SK-N-SH (cell line): ENCODE measurements around the gene TMEM225B. TPM values are rescaled to one million over a fixed set of nuclear protein-coding genes. Genes with fewer than 3 reads are reported as not detected.
"Not testable (repeated sequence)": the region's sequence is repeated elsewhere in the genome, so short reads cannot be mapped to it uniquely, and the experiment has no call there.

Source experiments
- CTCF ChIA-PET: fragments of 300-600, 350-600 bp; formaldehyde crosslinking; extraction: SDS; loops from one replicate; lab custom pipeline; 2021; lab: Yijun Ruan, JAX
- POLR2A ChIA-PET: fragments of 350-600 bp; sonication (Branson Sonifier 250); formaldehyde crosslinking; extraction: SDS; loops from one replicate; lab custom pipeline; 2020; ENCODE audit warnings: antibody characterized with exemption, inconsistent platforms; lab: Yijun Ruan, JAX
- DNase-seq: peaks from one replicate; pipeline ENCODE4 v3.0.0; 2012
- H2AFZ ChIP-seq: fragments of 200-600 bp; sonication (generic); 2 replicates; pipeline ENCODE4 v1.8.1; 2016; ENCODE audit warnings: antibody characterized with exemption, mild to moderate bottlenecking, low read depth
- H3F3A ChIP-seq: fragments of 200-600 bp; sonication (generic); replicated peaks from 2 replicates; pipeline ENCODE3; 2016; ENCODE audit warnings: antibody characterized with exemption, mild to moderate bottlenecking; ENCODE audit not compliant: insufficient read depth
- H3K27ac ChIP-seq, 2 experiments: fragments of 200-500 bp in 1 of 2; fragments of 200-600 bp in 1 of 2; sonication (Bioruptor generic) in 1 of 2; sonication (generic), shearing (Covaris generic) in 1 of 2; 2 replicates each; pipeline versions ENCODE4 v1.5.1 to v1.6.1; 2014 to 2016; ENCODE audit warnings: low read depth in 2 of 2, inconsistent platforms in 1 of 2, low read length in 1 of 2, mild to moderate bottlenecking in 1 of 2, mixed read lengths in 1 of 2
- H3K27me3 ChIP-seq: fragments of 200-600 bp; sonication (generic), shearing (Covaris generic); 2 replicates; pipeline ENCODE4 v1.6.1; 2016; ENCODE audit warnings: mixed run types; ENCODE audit not compliant: insufficient read depth
- H3K36me3 ChIP-seq, 2 experiments: fragments of 200-500 bp in 1 of 2; fragments of 200-600 bp in 1 of 2; sonication (Bioruptor generic) in 1 of 2; sonication (generic) in 1 of 2; replicated peaks in 1 of 2; 2 replicates each; pipeline versions ENCODE3 to v1.5.1; 2014 to 2016; ENCODE audit warnings: low read length in 1 of 2, mild to moderate bottlenecking in 1 of 2; ENCODE audit not compliant: insufficient read depth in 2 of 2, control insufficient read depth in 1 of 2
- H3K4me1 ChIP-seq, 2 experiments: fragments of 200-500 bp in 1 of 2; fragments of 200-600 bp in 1 of 2; sonication (Bioruptor generic) in 1 of 2; sonication (generic), shearing (Covaris generic) in 1 of 2; 2 replicates each; pipeline versions ENCODE4 v1.5.1 to v1.6.1; 2014 to 2016; ENCODE audit warnings: low read depth in 1 of 2, low read length in 1 of 2, mixed run types in 1 of 2; ENCODE audit not compliant: insufficient read depth in 2 of 2, control insufficient read depth in 1 of 2
- H3K4me2 ChIP-seq: fragments of 200-600 bp; sonication (generic), shearing (Covaris generic); 2 replicates; pipeline ENCODE4 v1.6.1; 2017; ENCODE audit warnings: mixed run types
- H3K4me3 ChIP-seq, 2 experiments: fragments of 200-500 bp in 1 of 2; fragments of 200-600 bp in 1 of 2; sonication (Bioruptor generic) in 1 of 2; sonication (generic), shearing (Covaris generic) in 1 of 2; 2 replicates each; pipeline versions ENCODE4 v1.5.1 to v1.8.1; 2014 to 2016; ENCODE audit warnings: low read depth in 2 of 2, inconsistent platforms in 1 of 2, low read length in 1 of 2, mild to moderate bottlenecking in 1 of 2, mixed read lengths in 1 of 2, moderate library complexity in 1 of 2
- H3K79me2 ChIP-seq: fragments of 200-600 bp; sonication (generic); 2 replicates; pipeline ENCODE4 v1.8.1; 2017; ENCODE audit warnings: mild to moderate bottlenecking; ENCODE audit not compliant: insufficient read depth
- H3K9ac ChIP-seq: fragments of 200-600 bp; sonication (generic); 2 replicates; pipeline ENCODE4 v1.6.1; 2017; ENCODE audit warnings: mixed run types
- H3K9me2 ChIP-seq: fragments of 200-600 bp; sonication (generic); 2 replicates; pipeline ENCODE4 v1.6.1; 2017; ENCODE audit warnings: mixed run types
- H3K9me3 ChIP-seq: fragments of 200-600 bp; sonication (generic); 2 replicates; pipeline ENCODE4 v1.6.1; 2017; ENCODE audit warnings: mixed run types, mild to moderate bottlenecking, moderate library complexity
- H4K20me1 ChIP-seq: fragments of 200-600 bp; sonication (generic); 2 replicates; pipeline ENCODE4 v1.6.1; 2017; ENCODE audit warnings: mild to moderate bottlenecking, mixed run types; ENCODE audit not compliant: insufficient read depth
- CTCF ChIP-seq: fragments of 200-600 bp; sonication (generic); IDR thresholded peaks from 2 replicates; pipeline ENCODE4 v1.6.1; 2017; ENCODE audit warnings: antibody characterized with exemption, mild to moderate bottlenecking, moderate library complexity
- ELF1 ChIP-seq: IDR thresholded peaks from 2 replicates; pipeline ENCODE4 v1.4.0; 2012
- EZH2phosphoT487 ChIP-seq: fragments of 200-600 bp; sonication (generic); IDR thresholded peaks from 2 replicates; pipeline ENCODE4 v1.6.1; 2017; ENCODE audit warnings: low read depth, mixed run types, mild to moderate bottlenecking, antibody characterized with exemption, moderate library complexity, borderline replicate concordance
- FOXJ3 ChIP-seq: sonication (generic); formaldehyde crosslinking; IDR thresholded peaks from 2 replicates; pipeline ENCODE4 v1.5.1; 2020; ENCODE audit warnings: mild to moderate bottlenecking, missing genetic modification reagents
- FOXM1 ChIP-seq: IDR thresholded peaks from 2 replicates; pipeline ENCODE4 v1.4.0; 2012; ENCODE audit warnings: low read depth, mild to moderate bottlenecking
- GABPA ChIP-seq: IDR thresholded peaks from 2 replicates; pipeline ENCODE4 v1.4.0; 2012; ENCODE audit warnings: low read depth, mild to moderate bottlenecking
- GATA2 ChIP-seq: sonication (generic); formaldehyde crosslinking; IDR thresholded peaks from 2 replicates; pipeline ENCODE4 v1.5.0; 2020; ENCODE audit warnings: mild to moderate bottlenecking, missing genetic modification reagents
- JUND ChIP-seq: IDR thresholded peaks from 2 replicates; pipeline ENCODE4 v1.4.0; 2012
- MEF2A ChIP-seq: IDR thresholded peaks from 2 replicates; pipeline ENCODE4 v1.4.0; 2012; ENCODE audit warnings: low read depth, borderline replicate concordance
- RAD21 ChIP-seq: IDR thresholded peaks from 2 replicates; pipeline ENCODE4 v1.6.1; 2012; ENCODE audit warnings: mild to moderate bottlenecking, low read length
- RCOR1 ChIP-seq: fragments of 150-350 bp; IDR thresholded peaks from 2 replicates; pipeline ENCODE4 v1.6.1; 2017; ENCODE audit warnings: antibody characterized with exemption, low read length
- RXRA ChIP-seq: IDR thresholded peaks from 2 replicates; pipeline ENCODE4 v1.4.0; 2012; ENCODE audit warnings: low read depth, mild to moderate bottlenecking, borderline replicate concordance
- TEAD4 ChIP-seq: IDR thresholded peaks from 2 replicates; pipeline ENCODE4 v1.4.0; 2012; ENCODE audit warnings: mild to moderate bottlenecking, borderline replicate concordance; ENCODE audit not compliant: insufficient read depth
- YY1 ChIP-seq: IDR thresholded peaks from 2 replicates; pipeline ENCODE4 v1.4.0; 2012; ENCODE audit warnings: low read depth, mild to moderate bottlenecking
- WGBS: methylation state at CpG from one replicate; pipeline ENCODE4 v1.1.6; 2017; ENCODE audit warnings: low lambda C conversion rate; 5-methylcytosine and 5-hydroxymethylcytosine counted together
- polyA plus RNA-seq, 3 experiments: library from polyadenylated mRNA; depleted of rRNA; stranded (reverse); fragments of >200 nt; gene quantifications; 2 replicates each; pipeline ENCODE4 v1.2.3, GENCODE V29; 2012
- TF ChIP-seq, protein P1 (sequence below): IDR thresholded peaks from 2 replicates; pipeline ENCODE4 v1.4.0; 2012; ENCODE audit warnings: low read depth
- TF ChIP-seq, protein P2 (sequence below): IDR thresholded peaks from 2 replicates; pipeline ENCODE4 v1.4.0; 2012; ENCODE audit warnings: low read depth, borderline replicate concordance
- TF ChIP-seq, protein P3 (sequence below): IDR thresholded peaks from 2 replicates; pipeline ENCODE4 v1.4.0; 2012; ENCODE audit warnings: low read depth, borderline replicate concordance
- TF ChIP-seq, protein P4 (sequence below): fragments of 150-350 bp; IDR thresholded peaks from 2 replicates; pipeline ENCODE4 v1.6.1; 2016; ENCODE audit warnings: mild to moderate bottlenecking, low read depth, low read length

The TMEM225B gene
- polyA plus RNA-seq, 1 of the 3 experiments (the other 2 are of a cell fraction) = 1.5 TPM

DNA sequence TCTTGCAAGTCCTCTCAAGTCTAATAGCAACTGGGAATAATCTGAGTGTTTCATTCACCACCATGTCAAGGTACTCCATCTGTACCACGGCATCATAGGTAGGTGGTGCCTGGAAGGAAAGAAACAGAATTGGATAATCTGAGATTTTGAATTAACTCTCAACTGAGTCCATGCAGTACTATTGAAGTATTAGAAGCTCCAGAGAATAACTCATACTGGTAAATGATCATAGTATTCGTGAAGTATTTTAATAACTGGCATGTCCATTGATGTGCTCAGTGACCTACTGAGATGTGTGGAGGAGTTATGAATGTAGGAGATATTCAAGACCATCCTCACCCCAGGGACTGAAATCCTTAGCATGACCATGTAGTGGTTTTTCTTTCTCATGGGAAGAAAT lies 54.6 kb downstream of the TMEM225B start:
- Histone ChIP-seq H2AFZ (no peak overlapping the region), H4K20me1 (no peaks in the 10 kb centered on the region), H3K79me2 (no peaks in the 10 kb centered on the region), H3K4me3 (no peak overlapping the region), H3K9me3 (no peaks in the 10 kb centered on the region), H3K4me2 (no peak overlapping the region), H3K36me3 (no peaks in the 10 kb centered on the region), H3K9ac (no peak overlapping the region), H3K9me2 (no peaks in the 10 kb centered on the region), H3K4me1 (no peaks in the 10 kb centered on the region), H3K27ac (no peak overlapping the region), H3K27me3 (no peaks in the 10 kb centered on the region), H3F3A (no peaks in the 10 kb centered on the region)
- no peak for DNase-seq
- 72% methylated on average over 2 of the region's 2 CpGs for WGBS
- POLR2A ChIA-PET = no interaction called here
- CTCF ChIA-PET = no interaction called here
- TF ChIP-seq FOXM1 (no peak), GABPA (no peak)
- TF ChIP-seq, protein P1, sequence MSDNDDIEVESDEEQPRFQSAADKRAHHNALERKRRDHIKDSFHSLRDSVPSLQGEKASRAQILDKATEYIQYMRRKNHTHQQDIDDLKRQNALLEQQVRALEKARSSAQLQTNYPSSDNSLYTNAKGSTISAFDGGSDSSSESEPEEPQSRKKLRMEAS = no peak
- TF ChIP-seq, protein P2, sequence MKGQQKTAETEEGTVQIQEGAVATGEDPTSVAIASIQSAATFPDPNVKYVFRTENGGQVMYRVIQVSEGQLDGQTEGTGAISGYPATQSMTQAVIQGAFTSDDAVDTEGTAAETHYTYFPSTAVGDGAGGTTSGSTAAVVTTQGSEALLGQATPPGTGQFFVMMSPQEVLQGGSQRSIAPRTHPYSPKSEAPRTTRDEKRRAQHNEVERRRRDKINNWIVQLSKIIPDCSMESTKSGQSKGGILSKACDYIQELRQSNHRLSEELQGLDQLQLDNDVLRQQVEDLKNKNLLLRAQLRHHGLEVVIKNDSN = no peak

DNA sequence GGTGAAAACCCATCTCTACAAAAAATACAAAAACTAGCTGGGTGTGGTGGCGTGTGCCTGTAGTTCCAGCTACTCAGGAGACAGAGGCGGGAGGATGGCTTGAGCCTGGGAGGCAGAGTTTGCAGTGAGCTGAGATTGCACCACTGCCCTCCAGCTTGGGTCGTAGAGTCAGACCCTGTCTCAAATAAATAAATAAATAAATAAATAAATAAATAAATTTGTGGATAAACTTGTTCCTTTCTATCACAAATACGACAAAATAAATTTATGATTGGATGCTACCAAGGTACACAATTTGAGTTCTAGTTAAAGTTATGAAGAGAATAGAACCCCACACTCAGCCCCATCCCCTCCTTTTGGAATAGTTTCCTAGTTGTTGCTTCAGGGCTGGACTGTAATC lies 55.2 kb downstream of the TMEM225B start:
- DNase-seq, H3K4me2 ChIP-seq, H3K9me2 ChIP-seq, H3K27me3 ChIP-seq, H3K4me1 ChIP-seq, H3K4me3 ChIP-seq, H3K9ac ChIP-seq, H3K79me2 ChIP-seq, POLR2A ChIA-PET, H3K9me3 ChIP-seq, CTCF ChIA-PET, H2AFZ ChIP-seq, H3K27ac ChIP-seq, H4K20me1 ChIP-seq, H3K36me3 ChIP-seq, H3F3A ChIP-seq: not testable (repeated sequence)
- WGBS = 73% methylated on average over 4 of the region's 4 CpGs

DNA sequence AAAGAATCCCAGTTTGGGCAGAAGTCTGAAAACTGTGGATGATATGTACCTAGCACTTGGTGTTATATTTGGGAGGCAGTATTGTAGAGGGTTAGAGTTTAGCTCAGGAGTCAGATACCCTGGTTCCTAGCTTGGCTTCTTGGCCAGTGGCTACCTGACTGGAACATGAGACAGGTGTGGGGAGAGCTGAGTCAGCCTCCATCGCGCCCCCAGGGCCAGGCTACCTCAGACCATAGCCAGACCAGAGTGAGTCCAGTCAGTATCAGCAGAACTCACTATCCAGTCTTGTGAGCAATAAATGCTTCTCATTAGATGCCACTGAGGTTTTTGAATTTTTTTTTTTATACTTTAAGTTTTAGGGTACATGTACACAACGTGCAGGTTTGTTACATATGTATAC lies 55.7 kb downstream of the TMEM225B start:
- H3F3A ChIP-seq = no peaks in the 10 kb centered on the region
- POLR2A ChIA-PET = no interaction called here
- DNase-seq = no peak
- H3K9me2 ChIP-seq = no peaks in the 10 kb centered on the region
- no peaks in the 10 kb centered on the region for H3K27me3 ChIP-seq
- no peaks in the 10 kb centered on the region for H3K36me3 ChIP-seq
- 89% methylated on average over 3 of the region's 3 CpGs for WGBS
- no peak overlapping the region for H3K27ac ChIP-seq
- CTCF ChIA-PET = no interaction called here
- H3K4me1 ChIP-seq = no peaks in the 10 kb centered on the region
- H3K4me2 ChIP-seq = no peak overlapping the region
- H3K9me3 ChIP-seq = no peaks in the 10 kb centered on the region
- H4K20me1 ChIP-seq = no peaks in the 10 kb centered on the region
- no peaks in the 10 kb centered on the region for H3K79me2 ChIP-seq
- H3K9ac ChIP-seq = no peak overlapping the region
- H2AFZ ChIP-seq = no peak overlapping the region
- no peak overlapping the region for H3K4me3 ChIP-seq
- TF ChIP-seq FOXJ3 (CRISPR knock-in tag) (no peak), MEF2A (no peak), CTCF (no peak), JUND (no peak), RAD21 (no peak), GABPA (no peak), FOXM1 (no peak), GATA2 (CRISPR knock-in tag) (no peak), TEAD4 (no peak), YY1 (no peak), RCOR1 (no peak), EZH2phosphoT487 (no peak), ELF1 (no peak), RXRA (no peak)
- TF ChIP-seq, protein P3, sequence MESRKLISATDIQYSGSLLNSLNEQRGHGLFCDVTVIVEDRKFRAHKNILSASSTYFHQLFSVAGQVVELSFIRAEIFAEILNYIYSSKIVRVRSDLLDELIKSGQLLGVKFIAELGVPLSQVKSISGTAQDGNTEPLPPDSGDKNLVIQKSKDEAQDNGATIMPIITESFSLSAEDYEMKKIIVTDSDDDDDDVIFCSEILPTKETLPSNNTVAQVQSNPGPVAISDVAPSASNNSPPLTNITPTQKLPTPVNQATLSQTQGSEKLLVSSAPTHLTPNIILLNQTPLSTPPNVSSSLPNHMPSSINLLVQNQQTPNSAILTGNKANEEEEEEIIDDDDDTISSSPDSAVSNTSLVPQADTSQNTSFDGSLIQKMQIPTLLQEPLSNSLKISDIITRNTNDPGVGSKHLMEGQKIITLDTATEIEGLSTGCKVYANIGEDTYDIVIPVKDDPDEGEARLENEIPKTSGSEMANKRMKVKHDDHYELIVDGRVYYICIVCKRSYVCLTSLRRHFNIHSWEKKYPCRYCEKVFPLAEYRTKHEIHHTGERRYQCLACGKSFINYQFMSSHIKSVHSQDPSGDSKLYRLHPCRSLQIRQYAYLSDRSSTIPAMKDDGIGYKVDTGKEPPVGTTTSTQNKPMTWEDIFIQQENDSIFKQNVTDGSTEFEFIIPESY = no peak
- TF ChIP-seq, protein P4, sequence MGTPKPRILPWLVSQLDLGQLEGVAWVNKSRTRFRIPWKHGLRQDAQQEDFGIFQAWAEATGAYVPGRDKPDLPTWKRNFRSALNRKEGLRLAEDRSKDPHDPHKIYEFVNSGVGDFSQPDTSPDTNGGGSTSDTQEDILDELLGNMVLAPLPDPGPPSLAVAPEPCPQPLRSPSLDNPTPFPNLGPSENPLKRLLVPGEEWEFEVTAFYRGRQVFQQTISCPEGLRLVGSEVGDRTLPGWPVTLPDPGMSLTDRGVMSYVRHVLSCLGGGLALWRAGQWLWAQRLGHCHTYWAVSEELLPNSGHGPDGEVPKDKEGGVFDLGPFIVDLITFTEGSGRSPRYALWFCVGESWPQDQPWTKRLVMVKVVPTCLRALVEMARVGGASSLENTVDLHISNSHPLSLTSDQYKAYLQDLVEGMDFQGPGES = no peak
